GM10266 (cell line): ENCODE data around the gene TCP11L2.

ENCODE experiments used
- DNase-seq: peaks from one replicate; pipeline ENCODE4 v3.0.0; 2012; ENCODE audit errors: extremely low spot score
- CTCF ChIP-seq: IDR thresholded peaks from 2 replicates; pipeline ENCODE4 v1.5.1; 2012; ENCODE audit warnings: mild to moderate bottlenecking, low read depth; ENCODE audit not compliant: control insufficient read depth, insufficient read depth; ENCODE audit errors: missing control alignments

TCP11L2 gene

GRCh38 chr12:106331599-106331998 is 29.1 kb downstream of the TCP11L2 start:
- DNase-seq, result no peak
- no peak for TF ChIP-seq CTCF

GRCh38 chr12:106332536-106332935 is 30.0 kb downstream of the TCP11L2 start:
- DNase-seq, result no peak
- TF ChIP-seq CTCF, result no peak

GRCh38 chr12:106333010-106333409 is 30.5 kb downstream of the TCP11L2 start:
- no peak for DNase-seq
- TF ChIP-seq CTCF, result no peak

GRCh38 chr12:106333756-106334155 is 31.2 kb downstream of the TCP11L2 start:
- no peak for DNase-seq
- TF ChIP-seq CTCF, result no peak

- no peak for TF ChIP-seq CTCF
- DNase-seq, result no peak
These were observed 38.7 kb downstream of the TCP11L2 start for GRCh38 chr12:106341086-106341877.

GRCh38 chr12:106342397-106343213 is 40.1 kb downstream of the TCP11L2 start:
- DNase-seq, result no peak
- TF ChIP-seq CTCF, result no peak

- no peak for DNase-seq
- no peak for TF ChIP-seq CTCF
These were observed 40.6 kb downstream of the TCP11L2 start for GRCh38 chr12:106343214-106343528.
